Activated CD4-positive, alpha-beta T cell treated with anti-CD3 and anti-CD28 coated beads, Interleukin-2, amount 10 ng/mL, durations not matched to agents 7 days and 5 days (primary cell): ENCODE results near the gene EFL1. TPM values are rescaled to one million over a fixed set of nuclear protein-coding genes. Genes with fewer than 3 reads are reported as not detected.

ENCODE experiments used
- CTCF ChIA-PET: fragments of 350-600 bp; sonication (Branson Sonifier 250); formaldehyde crosslinking; loops from one replicate; lab custom pipeline; 2021; ENCODE audit warnings: antibody characterized with exemption; lab: Charles Lee
- POLR2A ChIA-PET: fragments of 350-600 bp; sonication (Branson Sonifier 250); formaldehyde crosslinking; loops from one replicate; lab custom pipeline; 2021; ENCODE audit warnings: antibody characterized with exemption; lab: Charles Lee
- DNase-seq: peaks from one replicate; pipeline ENCODE4 v3.0.0-alpha.2; 2020
- H3K27ac Mint-ChIP-seq: one replicate; pipeline ENCODE4 v1.8.0; 2021; ENCODE audit warnings: mild to moderate bottlenecking, moderate library complexity, mixed read lengths
- H3K27me3 Mint-ChIP-seq: one replicate; pipeline ENCODE4 v1.8.0; 2021; ENCODE audit warnings: mixed read lengths
- H3K36me3 Mint-ChIP-seq: one replicate; pipeline ENCODE4 v1.8.0; 2021; ENCODE audit warnings: low read depth, mixed read lengths
- H3K4me1 Mint-ChIP-seq: one replicate; pipeline ENCODE4 v1.8.0; 2021; ENCODE audit warnings: mixed read lengths
- H3K4me3 Mint-ChIP-seq: one replicate; pipeline ENCODE4 v1.8.0; 2021; ENCODE audit warnings: mild to moderate bottlenecking, moderate library complexity, mixed read lengths
- H3K9me3 Mint-ChIP-seq: one replicate; pipeline ENCODE4 v1.8.0; 2021; ENCODE audit warnings: mixed read lengths
- total RNA-seq, 2 experiments: library from RNA; stranded (reverse); gene quantifications; one replicate each; pipeline ENCODE4 v1.2.3, GENCODE V29; 2021

EFL1 gene
- total RNA-seq, 2 experiments from 2014 or later: 28.4 to 31.6 TPM

DNA sequence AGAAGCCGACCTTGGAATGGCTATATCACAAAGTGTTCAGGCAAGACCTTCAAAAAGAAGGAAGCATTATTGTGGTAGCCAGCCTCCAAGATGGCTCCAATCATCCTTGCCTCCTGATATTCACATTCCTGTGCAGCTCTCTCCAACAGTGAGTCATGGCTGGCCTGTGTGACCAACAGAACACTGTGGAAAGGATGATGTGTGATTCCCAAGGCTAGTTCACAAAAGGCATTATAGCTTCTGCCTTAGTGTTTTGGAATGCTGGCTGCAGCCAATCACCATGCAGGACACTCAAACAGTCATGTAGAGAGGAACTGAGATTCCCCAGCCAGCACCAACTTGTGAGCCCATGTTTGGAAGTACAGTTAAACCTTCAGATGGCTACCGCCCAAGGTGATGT lies 102.6 kb downstream of the EFL1 start:
- H3K27ac Mint-ChIP-seq: no peak overlapping the region
- POLR2A ChIA-PET: no interaction called here
- H3K36me3 Mint-ChIP-seq: peaks cover 24% of the 10 kb centered on the region
- no peaks in the 10 kb centered on the region for H3K9me3 Mint-ChIP-seq
- H3K4me1 Mint-ChIP-seq: no peaks in the 10 kb centered on the region
- CTCF ChIA-PET: no interaction called here
- no peak for DNase-seq
- no peak overlapping the region for H3K4me3 Mint-ChIP-seq
- H3K27me3 Mint-ChIP-seq: no peaks in the 10 kb centered on the region

DNA sequence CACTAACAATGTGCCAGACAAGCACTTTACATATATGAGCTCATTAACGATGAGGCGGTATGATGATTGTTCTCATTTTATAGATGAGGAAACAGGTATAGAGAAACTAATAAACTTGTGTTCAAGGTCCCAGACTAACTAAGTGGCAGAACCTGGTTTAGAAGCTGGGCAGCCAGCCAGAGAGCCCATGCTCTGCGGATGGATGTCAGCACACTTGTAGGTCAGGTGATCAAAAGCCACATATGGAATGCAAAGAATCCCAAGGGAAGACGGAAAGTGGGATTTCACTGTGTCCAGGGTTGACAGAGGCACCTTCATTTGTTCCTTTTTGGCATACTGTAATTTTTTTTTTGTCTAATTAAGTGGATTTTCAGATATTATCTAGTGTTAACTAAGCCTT lies 103.7 kb downstream of the EFL1 start:
- POLR2A ChIA-PET: no interaction called here
- H3K27ac Mint-ChIP-seq: no peak overlapping the region
- no peaks in the 10 kb centered on the region for H3K4me1 Mint-ChIP-seq
- peaks cover 24% of the 10 kb centered on the region for H3K36me3 Mint-ChIP-seq
- H3K27me3 Mint-ChIP-seq: no peaks in the 10 kb centered on the region
- no peaks in the 10 kb centered on the region for H3K9me3 Mint-ChIP-seq
- H3K4me3 Mint-ChIP-seq: no peak overlapping the region
- DNase-seq: no peak
- CTCF ChIA-PET: no interaction called here

- Mint-ChIP-seq H3K36me3 (peaks cover 15% of the 10 kb centered on the region), H3K9me3 (no peaks in the 10 kb centered on the region), H3K4me1 (no peaks in the 10 kb centered on the region), H3K4me3 (no peak overlapping the region), H3K27ac (no peak overlapping the region), H3K27me3 (no peaks in the 10 kb centered on the region)
- POLR2A ChIA-PET: interaction anchor here (0.6 kb wide), 1 partner anchor 700 kb away, joined by 5 read pairs; no protein-coding TSS in a partner anchor
- CTCF ChIA-PET: no interaction called here
- DNase-seq: no peak
These were observed 111.9 kb downstream of the EFL1 start for GRCh38 chr15:82150645-82151044.

DNA sequence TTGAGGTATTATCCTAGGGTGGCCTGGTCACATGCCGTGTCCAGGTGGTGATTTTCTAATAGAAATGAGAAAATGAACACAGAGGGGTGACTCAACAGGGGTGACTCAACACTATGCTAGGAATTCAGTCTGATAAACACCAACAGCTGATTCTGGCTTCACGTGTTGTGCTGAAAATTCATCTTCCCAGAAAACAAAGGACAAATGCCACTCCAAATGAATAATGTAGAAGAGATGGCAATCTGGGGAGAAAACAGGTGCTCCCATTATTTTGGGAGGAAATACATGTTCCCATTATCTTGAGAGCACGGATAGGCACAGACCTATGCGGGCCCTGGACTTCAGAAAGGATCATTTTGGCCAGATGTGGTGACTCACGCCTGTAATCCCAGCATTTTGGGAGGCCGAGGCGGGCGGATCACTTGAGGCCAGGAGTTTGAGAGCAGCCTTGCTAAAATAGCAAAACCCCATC lies 115.5 kb downstream of the EFL1 start:
- no peak for DNase-seq
- H3K4me1 Mint-ChIP-seq: no peaks in the 10 kb centered on the region
- CTCF ChIA-PET: no interaction called here
- H3K4me3 Mint-ChIP-seq: no peak overlapping the region
- POLR2A ChIA-PET: no interaction called here
- peaks cover 11% of the 10 kb centered on the region for H3K36me3 Mint-ChIP-seq
- H3K27ac Mint-ChIP-seq: no peak overlapping the region
- H3K27me3 Mint-ChIP-seq: no peaks in the 10 kb centered on the region
- no peaks in the 10 kb centered on the region for H3K9me3 Mint-ChIP-seq

DNA sequence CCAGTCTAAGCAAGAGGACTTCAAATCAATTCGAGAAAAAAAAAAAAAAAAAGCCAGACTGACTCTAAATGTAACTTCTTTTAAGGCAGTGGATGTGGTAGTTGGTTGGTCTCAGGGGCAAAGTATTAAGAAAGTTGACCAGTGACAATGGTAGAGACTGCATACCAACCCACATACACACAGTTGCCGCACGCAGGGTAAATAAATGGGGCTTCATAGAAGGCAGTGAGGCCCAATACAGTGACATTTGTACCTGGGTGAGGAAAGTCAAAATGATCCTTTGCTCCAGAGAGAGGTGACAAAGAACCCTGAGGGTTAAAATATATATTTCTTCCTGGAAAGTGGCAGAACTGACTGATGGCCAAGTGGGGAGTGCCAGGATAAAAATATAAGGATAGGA lies 116.0 kb downstream of the EFL1 start:
- no peaks in the 10 kb centered on the region for H3K9me3 Mint-ChIP-seq
- CTCF ChIA-PET: no interaction called here
- no peak overlapping the region for H3K4me3 Mint-ChIP-seq
- H3K27me3 Mint-ChIP-seq: no peaks in the 10 kb centered on the region
- POLR2A ChIA-PET: no interaction called here
- H3K36me3 Mint-ChIP-seq: peaks cover 7% of the 10 kb centered on the region
- no peak overlapping the region for H3K27ac Mint-ChIP-seq
- DNase-seq: no peak
- H3K4me1 Mint-ChIP-seq: no peaks in the 10 kb centered on the region

GRCh38 chr15:82143390-82144385 lies 118.8 kb downstream of the EFL1 start:
- Mint-ChIP-seq H3K36me3 (peaks cover 2% of the 10 kb centered on the region), H3K4me3 (no peak overlapping the region), H3K9me3 (no peaks in the 10 kb centered on the region), H3K4me1 (peaks cover 2% of the 10 kb centered on the region), H3K27me3 (no peaks in the 10 kb centered on the region), H3K27ac (no peak overlapping the region)
- CTCF ChIA-PET: no interaction called here
- DNase-seq: no peak
- POLR2A ChIA-PET: no interaction called here

GRCh38 chr15:82140886-82141285 lies 121.6 kb downstream of the EFL1 start:
- Mint-ChIP-seq H3K27me3 (no peaks in the 10 kb centered on the region), H3K4me1 (peaks cover 2% of the 10 kb centered on the region), H3K27ac (no peak overlapping the region), H3K36me3 (peaks cover 14% of the 10 kb centered on the region), H3K9me3 (no peaks in the 10 kb centered on the region), H3K4me3 (no peak overlapping the region)
- ChIA-PET CTCF (no interaction called here), POLR2A (no interaction called here)
- no peak for DNase-seq

DNA sequence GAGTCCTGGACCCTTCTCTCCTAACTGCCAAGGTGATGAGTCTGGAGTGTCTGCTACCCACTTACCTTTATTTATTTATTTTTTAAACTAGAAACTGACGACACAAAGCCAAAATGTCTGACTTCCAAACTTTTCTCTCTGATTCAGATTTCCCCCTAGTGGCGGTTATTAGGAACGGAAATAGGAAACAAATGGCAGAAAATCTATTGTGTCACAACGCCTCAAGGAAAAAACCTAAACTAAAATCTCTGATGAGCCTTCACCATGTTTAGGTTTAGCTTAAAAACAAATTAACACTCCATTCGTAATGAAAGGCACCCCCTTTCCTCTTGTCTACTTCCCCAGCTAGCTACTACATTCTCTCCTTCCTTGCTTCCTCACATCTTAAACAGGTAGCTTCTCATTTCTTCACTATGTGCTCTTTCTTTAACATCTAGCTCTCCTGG lies 122.7 kb downstream of the EFL1 start:
- H3K4me3 Mint-ChIP-seq: no peak overlapping the region
- POLR2A ChIA-PET: interaction anchor here (0.7 kb wide), 1 partner anchor 12 kb away, joined by 5 read pairs; no protein-coding TSS in a partner anchor
- no peak overlapping the region for H3K27ac Mint-ChIP-seq
- no peaks in the 10 kb centered on the region for H3K9me3 Mint-ChIP-seq
- H3K36me3 Mint-ChIP-seq: peaks cover 16% of the 10 kb centered on the region
- CTCF ChIA-PET: no interaction called here
- no peak for DNase-seq
- H3K27me3 Mint-ChIP-seq: no peaks in the 10 kb centered on the region
- H3K4me1 Mint-ChIP-seq: peaks cover 2% of the 10 kb centered on the region

DNA sequence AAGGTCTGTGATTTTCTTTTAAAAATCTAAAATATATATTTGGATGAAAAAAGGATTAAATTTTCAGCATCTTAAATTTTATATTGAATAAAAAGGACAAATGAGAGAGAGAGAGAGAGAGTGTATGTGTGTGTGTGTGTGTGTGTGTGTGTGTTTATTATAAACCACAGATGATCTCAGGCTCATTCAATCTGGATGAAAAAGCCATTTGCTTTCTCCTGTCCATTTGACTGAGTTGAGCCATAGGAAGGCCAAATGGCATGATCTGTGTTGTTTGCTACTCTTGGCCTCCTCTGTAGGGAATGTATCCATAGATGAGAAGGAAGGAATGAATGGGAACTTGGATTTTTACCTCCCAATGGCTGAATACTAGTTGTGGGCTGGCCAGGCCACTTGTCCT lies 124.2 kb downstream of the EFL1 start:
- DNase-seq: no peak
- H3K36me3 Mint-ChIP-seq: peaks cover 22% of the 10 kb centered on the region
- H3K9me3 Mint-ChIP-seq: no peaks in the 10 kb centered on the region
- no peaks in the 10 kb centered on the region for H3K27me3 Mint-ChIP-seq
- peaks cover 2% of the 10 kb centered on the region for H3K4me1 Mint-ChIP-seq
- H3K4me3 Mint-ChIP-seq: no peak overlapping the region
- ChIA-PET POLR2A (no interaction called here), CTCF (no interaction called here)
- H3K27ac Mint-ChIP-seq: no peak overlapping the region

GRCh38 chr15:82137261-82137660 lies 125.3 kb downstream of the EFL1 start:
- ChIA-PET CTCF (no interaction called here), POLR2A (no interaction called here)
- no peaks in the 10 kb centered on the region for H3K27me3 Mint-ChIP-seq
- no peak for DNase-seq
- peaks cover 23% of the 10 kb centered on the region for H3K36me3 Mint-ChIP-seq
- H3K4me3 Mint-ChIP-seq: no peak overlapping the region
- no peak overlapping the region for H3K27ac Mint-ChIP-seq
- peaks cover 2% of the 10 kb centered on the region for H3K4me1 Mint-ChIP-seq
- no peaks in the 10 kb centered on the region for H3K9me3 Mint-ChIP-seq

DNA sequence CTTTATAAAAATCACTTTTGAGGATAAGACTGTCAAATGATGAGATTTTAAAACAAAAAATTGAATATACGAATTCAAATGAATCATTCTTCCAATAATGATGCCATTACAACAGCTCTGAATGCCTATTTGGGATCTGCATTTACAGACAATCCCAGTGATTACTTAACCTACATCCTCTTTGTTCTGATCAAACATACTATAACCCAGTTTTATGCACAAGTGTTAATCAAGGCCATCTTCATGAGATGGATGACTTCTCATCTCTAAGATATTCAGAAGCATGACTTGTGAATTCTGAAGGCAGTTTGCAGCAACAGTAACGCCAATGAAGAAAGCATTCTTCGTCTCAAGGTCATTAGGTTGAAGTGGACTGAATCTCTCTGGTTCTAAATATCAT lies 126.4 kb downstream of the EFL1 start:
- Mint-ChIP-seq H3K4me1 (peaks cover 2% of the 10 kb centered on the region), H3K36me3 (peaks cover 28% of the 10 kb centered on the region), H3K4me3 (no peak overlapping the region), H3K27me3 (no peaks in the 10 kb centered on the region), H3K9me3 (no peaks in the 10 kb centered on the region), H3K27ac (no peak overlapping the region)
- ChIA-PET CTCF (interaction anchor here (0.7 kb wide), 1 partner anchor 58 kb away, joined by 3 read pairs; no protein-coding TSS in a partner anchor), POLR2A (no interaction called here)
- no peak for DNase-seq

GRCh38 chr15:82135638-82136037 lies 126.9 kb downstream of the EFL1 start:
- Mint-ChIP-seq H3K9me3 (no peaks in the 10 kb centered on the region), H3K27me3 (no peaks in the 10 kb centered on the region), H3K27ac (no peak overlapping the region), H3K4me1 (no peaks in the 10 kb centered on the region), H3K4me3 (no peak overlapping the region), H3K36me3 (peaks cover 28% of the 10 kb centered on the region)
- DNase-seq: no peak
- CTCF ChIA-PET: interaction anchor here (0.6 kb wide), 1 partner anchor 113 kb away, joined by 5 read pairs; no protein-coding TSS in a partner anchor
- POLR2A ChIA-PET: no interaction called here

- Mint-ChIP-seq H3K27me3 (no peaks in the 10 kb centered on the region), H3K36me3 (peaks cover 32% of the 10 kb centered on the region), H3K9me3 (no peaks in the 10 kb centered on the region), H3K4me3 (no peak overlapping the region), H3K4me1 (no peaks in the 10 kb centered on the region), H3K27ac (no peak overlapping the region)
- DNase-seq: no peak
- ChIA-PET CTCF (no interaction called here), POLR2A (no interaction called here)
These were observed 128.1 kb downstream of the EFL1 start for GRCh38 chr15:82134461-82134860.
